Ishikawa (cell line): ENCODE measurements around the gene NEDD4L.
A peak's percentile ranks its signal among the peaks of the same experiment; 100 is the strongest.

Source experiments
- CEBPB ChIP-seq: IDR thresholded peaks from 2 replicates; pipeline ENCODE4 v1.6.1; 2012
- CREB1 ChIP-seq: IDR thresholded peaks from 2 replicates; pipeline ENCODE4 v1.6.1; 2012; ENCODE audit warnings: low read depth
- EGR1 ChIP-seq: IDR thresholded peaks from 2 replicates; pipeline ENCODE4 v1.6.1; 2012
- EP300 ChIP-seq: IDR thresholded peaks from 2 replicates; pipeline ENCODE4 v1.6.1; 2012; ENCODE audit warnings: borderline replicate concordance
- FOXM1 ChIP-seq: IDR thresholded peaks from 2 replicates; pipeline ENCODE4 v1.6.1; 2012; ENCODE audit warnings: low read depth, borderline replicate concordance
- MAX ChIP-seq: IDR thresholded peaks from 2 replicates; pipeline ENCODE4 v1.6.1; 2012
- NFIC ChIP-seq: IDR thresholded peaks from 2 replicates; pipeline ENCODE4 v1.6.1; 2012
- RAD21 ChIP-seq: IDR thresholded peaks from 2 replicates; pipeline ENCODE4 v1.6.1; 2012; ENCODE audit warnings: low read depth
- REST ChIP-seq: IDR thresholded peaks from 2 replicates; pipeline ENCODE4 v1.6.1; 2012; ENCODE audit warnings: low read depth, mild to moderate bottlenecking
- TAF1 ChIP-seq: IDR thresholded peaks from 2 replicates; pipeline ENCODE4 v1.6.1; 2012; ENCODE audit warnings: low read depth, mild to moderate bottlenecking
- TCF12 ChIP-seq: IDR thresholded peaks from 2 replicates; pipeline ENCODE4 v1.6.1; 2012; ENCODE audit warnings: low read depth
- TEAD4 ChIP-seq: IDR thresholded peaks from 2 replicates; pipeline ENCODE4 v1.6.1; 2012
- USF1 ChIP-seq: IDR thresholded peaks from 2 replicates; pipeline ENCODE4 v1.6.1; 2012
- YY1 ChIP-seq: IDR thresholded peaks from 2 replicates; pipeline ENCODE4 v1.6.1; 2012; ENCODE audit warnings: low read depth
- ZBTB7A ChIP-seq: IDR thresholded peaks from 2 replicates; pipeline ENCODE4 v1.6.1; 2012; ENCODE audit warnings: low read depth

NEDD4L gene

GRCh38 chr18:58275176-58275575 is 231.2 kb downstream of the NEDD4L start:
- TF ChIP-seq RAD21 (no peak), CREB1 (no peak), TEAD4 (no peak), CEBPB (no peak), USF1 (no peak), EP300 (no peak), ZBTB7A (no peak), TCF12 (no peak), FOXM1 (no peak), REST (no peak), TAF1 (no peak), NFIC (no peak), EGR1 (no peak), YY1 (no peak), MAX (no peak)

- TF ChIP-seq YY1, result no peak
- TF ChIP-seq TCF12, result no peak
- no peak for TF ChIP-seq CEBPB
- no peak for TF ChIP-seq FOXM1
- TF ChIP-seq REST, result no peak
- TF ChIP-seq CREB1, result no peak
- no peak for TF ChIP-seq EGR1
- no peak for TF ChIP-seq TAF1
- TF ChIP-seq TEAD4, result no peak
- no peak for TF ChIP-seq MAX
- no peak for TF ChIP-seq RAD21
- no peak for TF ChIP-seq ZBTB7A
- TF ChIP-seq EP300, result no peak
- no peak for TF ChIP-seq USF1
- no peak for TF ChIP-seq NFIC
Measured at GRCh38 chr18:58276789-58277739, 233.0 kb downstream of the NEDD4L start.

GRCh38 chr18:58279504-58280175 is 235.6 kb downstream of the NEDD4L start:
- no peak for TF ChIP-seq NFIC
- TF ChIP-seq REST, result no peak
- no peak for TF ChIP-seq TCF12
- no peak for TF ChIP-seq TAF1
- TF ChIP-seq USF1, result no peak

GRCh38 chr18:58280191-58280590 is 236.2 kb downstream of the NEDD4L start:
- TF ChIP-seq REST (peak; percentile 34; the same call in 1 of the 2 replicates), MAX (no peak)
